Liver (tissue), 3 donors: Measurements from ENCODE around the gene DICER1.

ENCODE experiments used
- CTCF ChIP-seq: fragments of 150-350 bp; IDR thresholded peaks from 2 replicates; pipeline ENCODE4 v1.5.1; 2017; ENCODE audit warnings: improper control_type of control experiment, low read depth, low read length; ENCODE audit not compliant: missing input control
- EGR1 ChIP-seq, 2 donors: IDR thresholded peaks; 2 replicates each; pipeline ENCODE4 v1.6.1; 2016 to 2018; ENCODE audit warnings: antibody characterized with exemption in 2 of 2, low read depth in 2 of 2
- GABPA ChIP-seq, 2 donors: IDR thresholded peaks in 1 of 2; conservative IDR thresholded peaks in 1 of 2; 2 replicates each; pipeline ENCODE4 v1.6.1; 2016; ENCODE audit warnings: antibody characterized with exemption in 2 of 2, mild to moderate bottlenecking in 1 of 2, moderate library complexity in 1 of 2
- HNF4A ChIP-seq, 2 donors: conservative IDR thresholded peaks; 2 replicates each; pipeline ENCODE4 v1.6.1; 2016; ENCODE audit warnings: antibody characterized with exemption in 2 of 2, mild to moderate bottlenecking in 2 of 2
- JUND ChIP-seq, 2 donors: IDR thresholded peaks; 2 replicates each; pipeline ENCODE4 v1.6.1; 2016; ENCODE audit warnings: antibody characterized with exemption in 2 of 2
- MAX ChIP-seq: IDR thresholded peaks from 2 replicates; pipeline ENCODE4 v1.6.1; 2016; ENCODE audit warnings: antibody characterized with exemption
- RAD21 ChIP-seq, 2 donors: IDR thresholded peaks; 2 replicates each; pipeline ENCODE4 v1.6.1; 2016; ENCODE audit warnings: antibody characterized with exemption in 2 of 2, mild to moderate bottlenecking in 2 of 2
- REST ChIP-seq: IDR thresholded peaks from 2 replicates; pipeline ENCODE4 v1.6.1; 2016; ENCODE audit warnings: antibody characterized with exemption, mild to moderate bottlenecking
- RXRA ChIP-seq, 2 donors: IDR thresholded peaks; 2 replicates each; pipeline ENCODE4 v1.6.1; 2017 to 2018; ENCODE audit warnings: antibody characterized with exemption in 2 of 2, mild to moderate bottlenecking in 1 of 2
- TAF1 ChIP-seq: conservative IDR thresholded peaks from 2 replicates; pipeline ENCODE4 v1.6.1; 2016; ENCODE audit warnings: antibody characterized with exemption, mild to moderate bottlenecking
- donor health status: healthy.
- donor health status: healthy.

DNA sequence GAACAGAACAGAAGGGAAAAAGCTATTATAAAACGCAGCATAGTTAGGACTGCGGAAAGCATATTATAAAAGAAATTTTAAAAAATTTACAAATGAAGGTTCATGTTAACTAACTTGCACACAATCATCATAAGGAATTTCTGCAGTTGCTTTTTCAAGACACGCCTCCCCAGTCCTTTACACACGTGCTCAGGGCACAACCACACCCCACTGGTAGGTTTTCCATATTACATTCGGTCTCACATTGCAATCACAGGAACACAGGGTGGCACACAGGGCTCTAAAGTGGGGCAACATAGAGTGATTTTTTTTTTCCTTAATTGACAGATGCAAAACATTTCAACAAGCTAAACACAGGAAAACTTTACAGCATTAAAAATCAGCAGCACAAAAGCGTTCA is 69.7 kb downstream of the DICER1 start:
- TF ChIP-seq CTCF (no peak), JUND (IDR thresholded peaks at IDR 0.05) (no peak), MAX (no peak), EGR1 (IDR thresholded peaks at IDR 0.05; ENCODE audit: low read depth in 2 of 2) (no peak), TAF1 (no peak), RAD21 (IDR thresholded peaks at IDR 0.05) (no peak), REST (no peak), HNF4A (conservative IDR thresholded peaks at IDR 0.05) (no peak), GABPA (IDR thresholded peaks at IDR 0.05 in 1 of 2, conservative IDR thresholded peaks at IDR 0.05 in 1 of 2) (no peak), RXRA (IDR thresholded peaks at IDR 0.05) (no peak)
